ENCODE data around the gene MTHFD2L. TPM values are rescaled to one million over a fixed set of nuclear protein-coding genes. Genes with fewer than 3 reads are reported as not detected.

The MTHFD2L gene
- polyA plus RNA-seq, 1 donor from 2014 or later = 43.5 TPM

DNA sequence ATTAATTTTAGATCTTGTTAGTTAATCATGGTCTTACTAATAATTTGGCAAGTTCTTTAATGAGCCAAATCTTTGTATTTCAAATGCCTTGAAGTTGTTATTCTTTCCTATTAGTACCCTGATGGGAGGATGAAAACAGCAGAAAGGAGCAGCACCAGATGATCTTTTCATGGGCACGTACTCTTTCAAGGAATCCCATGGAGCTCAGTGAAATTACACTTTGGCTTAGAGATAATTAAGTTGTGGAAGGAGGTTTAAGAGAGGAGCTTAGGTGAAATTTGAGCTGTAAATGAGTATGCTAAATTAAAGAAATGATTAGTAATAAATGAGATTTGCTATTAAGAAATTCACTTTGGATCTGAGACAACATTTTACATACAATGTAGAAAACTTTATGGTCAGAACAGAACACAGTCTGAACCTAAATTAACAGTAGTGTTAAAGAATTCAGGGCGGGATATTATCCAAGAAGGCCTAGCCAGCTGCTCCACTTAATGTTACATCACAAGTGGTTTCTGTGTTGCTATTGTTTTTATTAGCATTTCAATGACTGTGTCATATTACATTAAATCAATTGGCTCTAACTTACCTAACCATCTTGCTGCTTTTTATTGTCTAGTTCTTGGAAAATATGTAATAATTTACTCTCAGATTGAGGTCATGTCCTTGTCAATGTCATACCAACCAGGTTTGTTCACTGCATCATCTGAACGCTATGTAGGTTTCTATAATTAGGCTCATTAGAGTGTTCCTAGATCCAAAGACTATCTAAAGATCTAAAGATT is 3.9 kb downstream of the MTHFD2L start:
- Histone ChIP-seq H4K20me1 (ENCODE audit: insufficient read depth) (no peaks in the 10 kb centered on the region), H3K27ac (ENCODE audit: low read length) (no peak overlapping the region), H3K9me3 (ENCODE audit: low read length) (no peaks in the 10 kb centered on the region), H3K27me3 (ENCODE audit: insufficient read depth, low read depth, low read length) (no peaks in the 10 kb centered on the region), H3K4me2 (ENCODE audit: low read length) (no peak overlapping the region), H2AFZ (ENCODE audit: low read depth, low read length) (no peak overlapping the region), H3K9me2 (ENCODE audit: insufficient read depth, low read length) (no peaks in the 10 kb centered on the region), H3K9ac (ENCODE audit: low read length) (no peak overlapping the region), H3K36me3 (ENCODE audit: insufficient read depth, low read length) (peaks cover 7% of the 10 kb centered on the region), H3K4me3 (ENCODE audit: low read length) (no peak overlapping the region), H3F3A (ENCODE audit: insufficient read depth, low read length, poor library complexity, severe bottlenecking) (no peaks in the 10 kb centered on the region), H3K79me2 (replicated peaks; ENCODE audit: insufficient read depth, low read length) (peaks cover 15% of the 10 kb centered on the region)
- TF ChIP-seq, protein P1, sequence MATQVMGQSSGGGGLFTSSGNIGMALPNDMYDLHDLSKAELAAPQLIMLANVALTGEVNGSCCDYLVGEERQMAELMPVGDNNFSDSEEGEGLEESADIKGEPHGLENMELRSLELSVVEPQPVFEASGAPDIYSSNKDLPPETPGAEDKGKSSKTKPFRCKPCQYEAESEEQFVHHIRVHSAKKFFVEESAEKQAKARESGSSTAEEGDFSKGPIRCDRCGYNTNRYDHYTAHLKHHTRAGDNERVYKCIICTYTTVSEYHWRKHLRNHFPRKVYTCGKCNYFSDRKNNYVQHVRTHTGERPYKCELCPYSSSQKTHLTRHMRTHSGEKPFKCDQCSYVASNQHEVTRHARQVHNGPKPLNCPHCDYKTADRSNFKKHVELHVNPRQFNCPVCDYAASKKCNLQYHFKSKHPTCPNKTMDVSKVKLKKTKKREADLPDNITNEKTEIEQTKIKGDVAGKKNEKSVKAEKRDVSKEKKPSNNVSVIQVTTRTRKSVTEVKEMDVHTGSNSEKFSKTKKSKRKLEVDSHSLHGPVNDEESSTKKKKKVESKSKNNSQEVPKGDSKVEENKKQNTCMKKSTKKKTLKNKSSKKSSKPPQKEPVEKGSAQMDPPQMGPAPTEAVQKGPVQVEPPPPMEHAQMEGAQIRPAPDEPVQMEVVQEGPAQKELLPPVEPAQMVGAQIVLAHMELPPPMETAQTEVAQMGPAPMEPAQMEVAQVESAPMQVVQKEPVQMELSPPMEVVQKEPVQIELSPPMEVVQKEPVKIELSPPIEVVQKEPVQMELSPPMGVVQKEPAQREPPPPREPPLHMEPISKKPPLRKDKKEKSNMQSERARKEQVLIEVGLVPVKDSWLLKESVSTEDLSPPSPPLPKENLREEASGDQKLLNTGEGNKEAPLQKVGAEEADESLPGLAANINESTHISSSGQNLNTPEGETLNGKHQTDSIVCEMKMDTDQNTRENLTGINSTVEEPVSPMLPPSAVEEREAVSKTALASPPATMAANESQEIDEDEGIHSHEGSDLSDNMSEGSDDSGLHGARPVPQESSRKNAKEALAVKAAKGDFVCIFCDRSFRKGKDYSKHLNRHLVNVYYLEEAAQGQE (IDR thresholded peaks at IDR 0.05; ENCODE audit: borderline replicate concordance) = no peak
- TF ChIP-seq MXI1 (conservative IDR thresholded peaks at IDR 0.05; ENCODE audit: poor library complexity, severe bottlenecking) (no peak), RAD21 (conservative IDR thresholded peaks at IDR 0.05) (no peak), SMC3 (conservative IDR thresholded peaks at IDR 0.05; ENCODE audit: poor library complexity) (no peak), EZH2 (IDR thresholded peaks at IDR 0.05; ENCODE audit: borderline replicate concordance, insufficient read depth, low read length, poor library complexity, severe bottlenecking) (no peak), POLR2AphosphoS5 (IDR thresholded peaks at IDR 0.05) (no peak), TAF1 (IDR thresholded peaks at IDR 0.05; ENCODE audit: low read depth) (no peak), EP300 (conservative IDR thresholded peaks at IDR 0.05; ENCODE audit: poor library complexity, severe bottlenecking) (no peak)
- TF ChIP-seq, protein P2, sequence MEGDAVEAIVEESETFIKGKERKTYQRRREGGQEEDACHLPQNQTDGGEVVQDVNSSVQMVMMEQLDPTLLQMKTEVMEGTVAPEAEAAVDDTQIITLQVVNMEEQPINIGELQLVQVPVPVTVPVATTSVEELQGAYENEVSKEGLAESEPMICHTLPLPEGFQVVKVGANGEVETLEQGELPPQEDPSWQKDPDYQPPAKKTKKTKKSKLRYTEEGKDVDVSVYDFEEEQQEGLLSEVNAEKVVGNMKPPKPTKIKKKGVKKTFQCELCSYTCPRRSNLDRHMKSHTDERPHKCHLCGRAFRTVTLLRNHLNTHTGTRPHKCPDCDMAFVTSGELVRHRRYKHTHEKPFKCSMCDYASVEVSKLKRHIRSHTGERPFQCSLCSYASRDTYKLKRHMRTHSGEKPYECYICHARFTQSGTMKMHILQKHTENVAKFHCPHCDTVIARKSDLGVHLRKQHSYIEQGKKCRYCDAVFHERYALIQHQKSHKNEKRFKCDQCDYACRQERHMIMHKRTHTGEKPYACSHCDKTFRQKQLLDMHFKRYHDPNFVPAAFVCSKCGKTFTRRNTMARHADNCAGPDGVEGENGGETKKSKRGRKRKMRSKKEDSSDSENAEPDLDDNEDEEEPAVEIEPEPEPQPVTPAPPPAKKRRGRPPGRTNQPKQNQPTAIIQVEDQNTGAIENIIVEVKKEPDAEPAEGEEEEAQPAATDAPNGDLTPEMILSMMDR (IDR thresholded peaks at IDR 0.05; ENCODE audit: poor library complexity, severe bottlenecking) = no peak

GRCh38 chr4:74166135-74166534 is 8.2 kb downstream of the MTHFD2L start:
- H3K9ac ChIP-seq (ENCODE audit: low read length) = no peak overlapping the region

More at GRCh38 chr4:74166135-74166534, 8.2 kb downstream of the MTHFD2L start:
- Histone ChIP-seq H3K4me3 (ENCODE audit: low read length) (no peak overlapping the region), H2AFZ (ENCODE audit: low read depth, low read length) (no peak overlapping the region), H3F3A (ENCODE audit: insufficient read depth, low read length, poor library complexity, severe bottlenecking) (no peaks in the 10 kb centered on the region), H3K9me2 (ENCODE audit: insufficient read depth, low read length) (no peaks in the 10 kb centered on the region), H4K20me1 (ENCODE audit: insufficient read depth) (no peaks in the 10 kb centered on the region), H3K36me3 (ENCODE audit: insufficient read depth, low read length) (peaks cover 7% of the 10 kb centered on the region), H3K4me2 (ENCODE audit: low read length) (no peak overlapping the region), H3K9me3 (ENCODE audit: low read length) (no peaks in the 10 kb centered on the region), H3K27me3 (ENCODE audit: insufficient read depth, low read depth, low read length) (no peaks in the 10 kb centered on the region), H3K27ac (ENCODE audit: low read length) (no peak overlapping the region), H3K79me2 (replicated peaks; ENCODE audit: insufficient read depth, low read length) (no peaks in the 10 kb centered on the region)
- TF ChIP-seq RAD21 (conservative IDR thresholded peaks at IDR 0.05) = no peak
- no peak for TF ChIP-seq EP300 (conservative IDR thresholded peaks at IDR 0.05; ENCODE audit: poor library complexity, severe bottlenecking)
- TF ChIP-seq POLR2AphosphoS5 (IDR thresholded peaks at IDR 0.05) = no peak
- TF ChIP-seq, protein P2 (IDR thresholded peaks at IDR 0.05; ENCODE audit: poor library complexity, severe bottlenecking) = no peak
- no peak for TF ChIP-seq MXI1 (conservative IDR thresholded peaks at IDR 0.05; ENCODE audit: poor library complexity, severe bottlenecking)
- TF ChIP-seq TAF1 (IDR thresholded peaks at IDR 0.05; ENCODE audit: low read depth) = no peak
- TF ChIP-seq, protein P1 (IDR thresholded peaks at IDR 0.05; ENCODE audit: borderline replicate concordance) = no peak

Measured in neural cell (in vitro differentiated cells).